Activated CD4-positive, alpha-beta memory T cell treated with anti-CD3 and anti-CD28 coated beads for 36 hours (primary cell): ENCODE measurements around the gene MFSD1. TPM values are rescaled to one million over a fixed set of nuclear protein-coding genes. Genes with fewer than 3 reads are reported as not detected.
A peak's percentile ranks its signal among the peaks of the same experiment; 100 is the strongest.
"Not testable (repeated sequence)": the region's sequence is repeated elsewhere in the genome, so short reads cannot be mapped to it uniquely, and the experiment has no call there.

Source experiments
- CTCF ChIA-PET: fragments of 350-600 bp; sonication (Branson Sonifier 250); formaldehyde crosslinking; loops from one replicate; lab custom pipeline; 2021; ENCODE audit warnings: antibody characterized with exemption, inconsistent platforms; lab: Charles Lee
- POLR2A ChIA-PET: fragments of 350-600 bp; sonication (Branson Sonifier 250); formaldehyde crosslinking; loops from one replicate; lab custom pipeline; 2021; ENCODE audit warnings: antibody characterized with exemption; lab: Charles Lee
- DNase-seq: peaks from one replicate; pipeline ENCODE4 v3.0.0-alpha.2; 2020
- H3K27ac Mint-ChIP-seq: one replicate; pipeline ENCODE4 v1.8.0; 2021; ENCODE audit warnings: mixed read lengths
- H3K27me3 Mint-ChIP-seq: one replicate; pipeline ENCODE4 v1.8.0; 2021; ENCODE audit warnings: mixed read lengths
- H3K36me3 Mint-ChIP-seq: one replicate; pipeline ENCODE4 v1.8.0; 2021; ENCODE audit warnings: mixed read lengths
- H3K4me1 Mint-ChIP-seq: one replicate; pipeline ENCODE4 v1.8.0; 2021; ENCODE audit warnings: low read depth, mixed read lengths
- H3K4me3 Mint-ChIP-seq: one replicate; pipeline ENCODE4 v1.8.0; 2021; ENCODE audit warnings: mild to moderate bottlenecking, mixed read lengths
- H3K9me3 Mint-ChIP-seq: one replicate; pipeline ENCODE4 v1.8.0; 2021; ENCODE audit warnings: mixed read lengths
- intact Hi-C: fragments of 100-400 bp; cut with micrococcal nuclease; formaldehyde crosslinking; loops from one replicate; pipeline ENCODE4 v1.15.1; 2023
- total RNA-seq, 2 experiments: library from RNA; stranded (reverse); gene quantifications; one replicate each; pipeline ENCODE4 v1.2.3, GENCODE V29; 2021

Gene MFSD1
- total RNA-seq, 2 experiments from 2014 or later: 11.9 to 12.4 TPM

DNA sequence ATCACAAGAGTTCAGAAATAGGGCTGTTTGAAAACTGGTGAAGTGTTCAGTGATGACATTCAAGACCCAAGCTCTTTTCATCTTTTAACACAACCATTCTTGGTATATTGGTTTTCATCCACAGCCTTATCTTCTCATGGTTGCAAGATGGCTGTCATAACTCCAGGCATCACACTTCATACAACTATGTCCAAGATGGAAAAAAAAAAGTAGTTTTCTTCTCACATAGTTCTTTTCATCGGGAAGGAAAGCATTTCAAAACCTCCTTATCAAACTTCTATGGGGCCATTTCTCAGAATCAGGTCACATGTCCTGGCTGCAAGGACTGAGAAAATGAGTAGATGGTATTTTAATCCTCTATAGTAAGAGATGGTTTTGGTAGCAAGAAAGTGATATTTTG, 21.1 kb upstream of the MFSD1 start:
- CTCF ChIA-PET: interaction anchor here (1.5 to 2.0 kb wide), 3 partner anchors 9 to 14 kb away, joined by 3 to 5 read pairs (median 4); no protein-coding TSS in a partner anchor
- H3K27me3 Mint-ChIP-seq: no peaks in the 10 kb centered on the region
- no peaks in the 10 kb centered on the region for H3K9me3 Mint-ChIP-seq
- POLR2A ChIA-PET: no interaction called here
- no peak overlapping the region for H3K27ac Mint-ChIP-seq
- intact Hi-C loops: no loop called here
- no peaks in the 10 kb centered on the region for H3K4me1 Mint-ChIP-seq
- no peak overlapping the region for H3K4me3 Mint-ChIP-seq
- no peaks in the 10 kb centered on the region for H3K36me3 Mint-ChIP-seq
- no peak for DNase-seq

GRCh38 chr3:158781191-158781590, 20.7 kb upstream of the MFSD1 start:
- no peaks in the 10 kb centered on the region for H3K36me3 Mint-ChIP-seq
- intact Hi-C loops: no loop called here
- POLR2A ChIA-PET: no interaction called here
- no peak overlapping the region for H3K4me3 Mint-ChIP-seq
- H3K9me3 Mint-ChIP-seq: no peaks in the 10 kb centered on the region
- H3K27ac Mint-ChIP-seq: no peak overlapping the region
- no peaks in the 10 kb centered on the region for H3K4me1 Mint-ChIP-seq
- H3K27me3 Mint-ChIP-seq: no peaks in the 10 kb centered on the region
- no peak for DNase-seq
- CTCF ChIA-PET: interaction anchor here (1.5 to 2.0 kb wide), 3 partner anchors 9 to 13 kb away, joined by 3 to 5 read pairs (median 4); no protein-coding TSS in a partner anchor

- CTCF ChIA-PET: interaction anchor here (1.5 kb wide), 1 partner anchor 9 kb away, joined by 3 read pairs; no protein-coding TSS in a partner anchor
Measured at GRCh38 chr3:158781849-158782248, 20.0 kb upstream of the MFSD1 start.

GRCh38 chr3:158782283-158782989, 19.4 kb upstream of the MFSD1 start:
- DNase-seq: no peak
- intact Hi-C loops: no loop called here
- ChIA-PET CTCF (interaction anchor here (1.5 to 2.5 kb wide), 2 partner anchors 9 to 55 kb away, joined by 3 to 10 read pairs; no protein-coding TSS in a partner anchor), POLR2A (no interaction called here)
- Mint-ChIP-seq H3K36me3 (no peaks in the 10 kb centered on the region), H3K27me3 (no peaks in the 10 kb centered on the region), H3K9me3 (peaks cover 2% of the 10 kb centered on the region), H3K27ac (no peak overlapping the region), H3K4me1 (no peaks in the 10 kb centered on the region), H3K4me3 (no peak overlapping the region)

More at GRCh38 chr3:158781849-158782248, 20.0 kb upstream of the MFSD1 start:
- no peaks in the 10 kb centered on the region for H3K36me3 Mint-ChIP-seq
- POLR2A ChIA-PET: no interaction called here
- no peak for DNase-seq
- no peaks in the 10 kb centered on the region for H3K27me3 Mint-ChIP-seq
- no peak overlapping the region for H3K4me3 Mint-ChIP-seq
- intact Hi-C loops: no loop called here
- H3K9me3 Mint-ChIP-seq: no peaks in the 10 kb centered on the region
- H3K27ac Mint-ChIP-seq: no peak overlapping the region
- no peaks in the 10 kb centered on the region for H3K4me1 Mint-ChIP-seq

GRCh38 chr3:158783051-158783450, 18.8 kb upstream of the MFSD1 start:
- POLR2A ChIA-PET: no interaction called here
- Mint-ChIP-seq H3K9me3 (peaks cover 2% of the 10 kb centered on the region), H3K4me3 (no peak overlapping the region), H3K27me3 (no peaks in the 10 kb centered on the region), H3K36me3 (no peaks in the 10 kb centered on the region), H3K4me1 (no peaks in the 10 kb centered on the region), H3K27ac (no peak overlapping the region)
- DNase-seq: no peak
- CTCF ChIA-PET: interaction anchor here (2.5 kb wide), 1 partner anchor 56 kb away, joined by 10 read pairs; no protein-coding TSS in a partner anchor
- intact Hi-C loops: no loop called here

GRCh38 chr3:158785972-158786371, 15.9 kb upstream of the MFSD1 start:
- H3K4me1 Mint-ChIP-seq: no peaks in the 10 kb centered on the region
- intact Hi-C loops: no loop called here
- H3K27ac Mint-ChIP-seq: no peak overlapping the region
- H3K27me3 Mint-ChIP-seq: no peaks in the 10 kb centered on the region
- H3K36me3 Mint-ChIP-seq: no peaks in the 10 kb centered on the region
- DNase-seq: no peak
- H3K4me3 Mint-ChIP-seq: no peak overlapping the region
- ChIA-PET POLR2A (no interaction called here), CTCF (interaction anchor here (1.5 kb wide), 1 partner anchor 58 kb away, joined by 7 read pairs; no protein-coding TSS in a partner anchor)
- peaks cover 2% of the 10 kb centered on the region for H3K9me3 Mint-ChIP-seq

DNA sequence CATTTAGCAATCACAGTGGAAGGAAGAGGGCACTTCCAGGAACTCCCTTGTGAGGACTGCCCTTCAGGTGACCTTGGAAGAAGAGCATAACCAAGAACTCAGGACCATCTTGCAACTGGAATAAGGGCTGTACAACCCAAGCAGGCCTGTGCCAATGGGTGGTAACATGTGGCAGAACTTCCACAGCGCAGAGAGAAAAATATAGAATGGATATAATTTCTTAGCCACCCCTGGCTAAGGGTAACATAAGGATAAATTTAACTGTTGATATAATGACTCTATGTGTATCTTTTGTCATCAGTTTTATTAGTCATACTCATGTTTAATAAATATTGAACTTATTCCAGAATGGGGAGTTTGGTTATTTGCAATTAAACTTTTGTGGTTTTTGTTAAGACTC, 13.4 kb upstream of the MFSD1 start:
- DNase-seq: no peak
- Mint-ChIP-seq H3K27me3 (no peaks in the 10 kb centered on the region), H3K9me3 (peaks cover 2% of the 10 kb centered on the region), H3K4me1 (peaks cover 3% of the 10 kb centered on the region), H3K36me3 (no peaks in the 10 kb centered on the region), H3K4me3 (no peak overlapping the region), H3K27ac (no peak overlapping the region)
- ChIA-PET CTCF (interaction anchor here (3.9 to 8.7 kb wide), 2 partner anchors 61 to 129 kb away, joined by 61 to 176 read pairs; no protein-coding TSS in a partner anchor), POLR2A (no interaction called here)
- intact Hi-C loops: no loop called here

- CTCF ChIA-PET: interaction anchor here (0.8 to 8.7 kb wide), 7 partner anchors 9 to 250 kb away, joined by 3 to 176 read pairs (median 4); partner anchors contain the start of gene MFSD1
Measured at GRCh38 chr3:158789592-158789991, 12.3 kb upstream of the MFSD1 start.

GRCh38 chr3:158790901-158791589, 10.8 kb upstream of the MFSD1 start:
- no peaks in the 10 kb centered on the region for H3K36me3 Mint-ChIP-seq
- intact Hi-C loops: loop anchor here (1.0 to 2.0 kb wide), 6 partner anchors 10 to 1172 kb away; partner anchors contain the start of gene LXN
- no peak overlapping the region for H3K27ac Mint-ChIP-seq
- peaks cover 3% of the 10 kb centered on the region for H3K4me1 Mint-ChIP-seq
- ChIA-PET CTCF (interaction anchor here (0.6 to 8.7 kb wide), 20 partner anchors 9 to 469 kb away, joined by 3 to 176 read pairs (median 5); partner anchors contain the start of genes GFM1, LXN and MFSD1), POLR2A (interaction anchor here (1.0 to 1.2 kb wide), 2 partner anchors 10 to 132 kb away, joined by 3 to 4 read pairs; partner anchors contain the start of gene MFSD1)
- DNase-seq: peak; percentile 23
- no peaks in the 10 kb centered on the region for H3K27me3 Mint-ChIP-seq
- H3K4me3 Mint-ChIP-seq: peak overlapping the region; percentile 61
- H3K9me3 Mint-ChIP-seq: peaks cover 6% of the 10 kb centered on the region

More at GRCh38 chr3:158789592-158789991, 12.3 kb upstream of the MFSD1 start:
- no peaks in the 10 kb centered on the region for H3K27me3 Mint-ChIP-seq
- no peaks in the 10 kb centered on the region for H3K36me3 Mint-ChIP-seq
- peaks cover 3% of the 10 kb centered on the region for H3K4me1 Mint-ChIP-seq
- no peak overlapping the region for H3K27ac Mint-ChIP-seq
- H3K9me3 Mint-ChIP-seq: peaks cover 3% of the 10 kb centered on the region
- POLR2A ChIA-PET: interaction anchor here (0.6 kb wide), 2 partner anchors 117 to 950 kb away, joined by 3 to 4 read pairs; partner anchors contain the start of gene LXN
- no peak for DNase-seq
- intact Hi-C loops: no loop called here
- H3K4me3 Mint-ChIP-seq: no peak overlapping the region

DNA sequence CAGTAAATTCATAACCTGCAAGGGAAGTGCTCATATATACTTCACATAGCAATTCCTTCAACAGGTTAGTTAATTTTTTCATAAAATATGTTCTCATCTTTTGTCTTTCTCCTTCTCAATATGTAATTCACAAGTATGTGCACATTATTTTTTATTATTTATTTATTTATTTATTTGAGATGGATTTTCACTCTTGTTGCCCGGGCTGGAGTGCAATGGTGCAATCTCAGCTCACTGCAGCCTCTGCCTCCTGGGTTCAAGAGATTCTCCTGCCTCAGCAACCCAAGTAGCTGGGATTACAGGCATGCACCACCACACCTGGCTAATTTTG, 10.3 kb upstream of the MFSD1 start:
- not testable (repeated sequence) for DNase-seq, H3K27ac Mint-ChIP-seq, H3K27me3 Mint-ChIP-seq, H3K36me3 Mint-ChIP-seq, H3K9me3 Mint-ChIP-seq, H3K4me1 Mint-ChIP-seq, H3K4me3 Mint-ChIP-seq
- POLR2A ChIA-PET: interaction anchor here (1.0 to 1.2 kb wide), 2 partner anchors 10 to 132 kb away, joined by 3 to 4 read pairs; partner anchors contain the start of gene MFSD1
- CTCF ChIA-PET: interaction anchor here (0.6 to 8.7 kb wide), 20 partner anchors 10 to 468 kb away, joined by 3 to 176 read pairs (median 5); partner anchors contain the start of genes GFM1, LXN and MFSD1
- intact Hi-C loops: loop anchor here (1.0 to 2.0 kb wide), 6 partner anchors 10 to 1173 kb away; partner anchors contain the start of gene LXN

GRCh38 chr3:158792709-158793108, 9.1 kb upstream of the MFSD1 start:
- no peak for DNase-seq
- H3K4me3 Mint-ChIP-seq: no peak overlapping the region
- H3K27ac Mint-ChIP-seq: no peak overlapping the region
- H3K36me3 Mint-ChIP-seq: no peaks in the 10 kb centered on the region
- CTCF ChIA-PET: interaction anchor here (1.0 to 8.7 kb wide), 3 partner anchors 10 to 130 kb away, joined by 3 to 176 read pairs (median 4); partner anchors contain the start of gene MFSD1
- peaks cover 3% of the 10 kb centered on the region for H3K4me1 Mint-ChIP-seq
- H3K9me3 Mint-ChIP-seq: peaks cover 4% of the 10 kb centered on the region
- POLR2A ChIA-PET: no interaction called here
- no peaks in the 10 kb centered on the region for H3K27me3 Mint-ChIP-seq
- intact Hi-C loops: no loop called here
